Neural progenitor cell (in vitro differentiated cells): ENCODE data around the gene RDM1. TPM values are rescaled to one million over a fixed set of nuclear protein-coding genes. Genes with fewer than 3 reads are reported as not detected.

ENCODE experiments used
- DNase-seq: peaks from one replicate; pipeline ENCODE4 v3.0.0-alpha.2; 2016; ENCODE audit warnings: low spot score
- H2AFZ ChIP-seq: fragments of 200-600 bp; sonication (generic); replicated peaks from 2 replicates; pipeline ENCODE4 v1.6.1; 2016; ENCODE audit warnings: antibody characterized with exemption
- H3F3A ChIP-seq: fragments of 200-600 bp; sonication (generic); 2 replicates; pipeline ENCODE4 v1.6.1; 2016; ENCODE audit warnings: antibody characterized with exemption, low read depth
- H3K27ac ChIP-seq: fragments of 200-600 bp; sonication (generic); 2 replicates; pipeline ENCODE4 v1.5.1; 2016; ENCODE audit warnings: mild to moderate bottlenecking
- H3K27me3 ChIP-seq: fragments of 200-600 bp; sonication (generic); 2 replicates; pipeline ENCODE4 v1.6.1; 2016; ENCODE audit warnings: mild to moderate bottlenecking, moderate library complexity
- H3K36me3 ChIP-seq: fragments of 200-600 bp; sonication (generic); 2 replicates; pipeline ENCODE4 v1.5.1; 2016
- H3K4me1 ChIP-seq: fragments of 200-600 bp; sonication (generic); 2 replicates; pipeline ENCODE4 v1.6.1; 2016; ENCODE audit warnings: mixed run types
- H3K4me2 ChIP-seq: fragments of 200-600 bp; sonication (generic); 2 replicates; pipeline ENCODE4 v1.6.1; 2016
- H3K4me3 ChIP-seq: fragments of 200-600 bp; sonication (generic); 2 replicates; pipeline ENCODE4 v1.5.1; 2016
- H3K79me2 ChIP-seq: fragments of 200-600 bp; sonication (generic); 2 replicates; pipeline ENCODE4 v1.6.1; 2016; ENCODE audit warnings: low read depth
- H3K9ac ChIP-seq: fragments of 200-600 bp; sonication (generic); 2 replicates; pipeline ENCODE4 v1.6.1; 2016
- H3K9me3 ChIP-seq: fragments of 200-600 bp; sonication (generic); 2 replicates; pipeline ENCODE4 v1.5.1; 2016; ENCODE audit warnings: low read depth
- H4K20me1 ChIP-seq: fragments of 200-600 bp; sonication (generic); 2 replicates; pipeline ENCODE4 v1.6.1; 2016; ENCODE audit warnings: low read depth
- H3K27ac Mint-ChIP-seq: 3 replicates; pipeline ENCODE4 v1.8.0; 2021; ENCODE audit warnings: mixed read lengths
- H3K27me3 Mint-ChIP-seq: 2 replicates; pipeline ENCODE4 v1.8.0; 2022; ENCODE audit warnings: low read depth, mild to moderate bottlenecking, inconsistent platforms, moderate library complexity, mixed read lengths; ENCODE audit not compliant: insufficient read depth
- H3K36me3 Mint-ChIP-seq: 3 replicates; pipeline ENCODE4 v1.8.0; 2021; ENCODE audit warnings: mixed read lengths
- H3K4me1 Mint-ChIP-seq: 3 replicates; pipeline ENCODE4 v1.8.0; 2021; ENCODE audit warnings: mixed read lengths
- H3K4me3 Mint-ChIP-seq: 3 replicates; pipeline ENCODE4 v1.8.0; 2021; ENCODE audit warnings: mild to moderate bottlenecking, moderate library complexity, mixed read lengths
- H3K9me3 Mint-ChIP-seq: 3 replicates; pipeline ENCODE4 v1.8.0; 2020; ENCODE audit warnings: mixed read lengths
- EZH2 ChIP-seq: fragments of 200-600 bp; sonication (generic); IDR thresholded peaks from 2 replicates; pipeline ENCODE4 v1.6.1; 2017; ENCODE audit warnings: antibody characterized with exemption, mild to moderate bottlenecking, moderate library complexity
- EZH2phosphoT487 ChIP-seq: fragments of 200-600 bp; sonication (generic); IDR thresholded peaks from 2 replicates; pipeline ENCODE4 v1.6.1; 2017; ENCODE audit warnings: antibody characterized with exemption
- total RNA-seq: library from RNA; depleted of rRNA; stranded (reverse); fragments of >200 nt; gene quantifications from 2 replicates; pipeline ENCODE4 v1.2.3, GENCODE V29; 2015; ENCODE audit warnings: low replicate concordance
- TF ChIP-seq, protein P1 (sequence below): fragments of 200-600 bp; sonication (generic); IDR thresholded peaks from 2 replicates; pipeline ENCODE4 v1.5.1; 2017; ENCODE audit warnings: antibody characterized with exemption, mild to moderate bottlenecking

Gene RDM1
- total RNA-seq, 1 donor from 2014 or later: 28.8 TPM

DNA sequence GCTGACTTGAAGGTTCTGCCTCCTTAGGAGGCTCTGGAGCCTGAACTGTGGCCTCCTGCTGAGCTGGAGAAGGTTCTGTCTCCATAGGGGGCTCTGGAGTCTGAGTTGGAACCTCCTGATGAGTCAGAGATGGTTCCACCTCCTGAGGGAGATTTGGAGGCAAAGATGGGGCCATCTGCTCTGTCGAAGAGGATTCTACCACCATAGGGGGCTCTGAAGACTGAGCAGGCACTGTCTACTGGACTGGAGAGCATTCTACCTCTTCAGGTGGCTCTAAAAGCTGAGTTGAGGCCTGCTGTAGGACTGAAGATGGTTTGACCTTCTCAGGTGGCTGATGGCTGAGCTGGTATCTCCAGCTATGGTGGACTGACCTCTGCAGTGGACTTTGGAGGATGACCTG, 16.2 kb downstream of the RDM1 start:
- no peaks in the 10 kb centered on the region for H3K4me1 ChIP-seq
- Mint-ChIP-seq H3K9me3 (peaks cover 29% of the 10 kb centered on the region), H3K4me1 (peaks cover 11% of the 10 kb centered on the region), H3K4me3 (no peak overlapping the region), H3K27me3 (peaks cover 7% of the 10 kb centered on the region), H3K36me3 (peaks cover 5% of the 10 kb centered on the region), H3K27ac (no peak overlapping the region)
- TF ChIP-seq, protein P1, sequence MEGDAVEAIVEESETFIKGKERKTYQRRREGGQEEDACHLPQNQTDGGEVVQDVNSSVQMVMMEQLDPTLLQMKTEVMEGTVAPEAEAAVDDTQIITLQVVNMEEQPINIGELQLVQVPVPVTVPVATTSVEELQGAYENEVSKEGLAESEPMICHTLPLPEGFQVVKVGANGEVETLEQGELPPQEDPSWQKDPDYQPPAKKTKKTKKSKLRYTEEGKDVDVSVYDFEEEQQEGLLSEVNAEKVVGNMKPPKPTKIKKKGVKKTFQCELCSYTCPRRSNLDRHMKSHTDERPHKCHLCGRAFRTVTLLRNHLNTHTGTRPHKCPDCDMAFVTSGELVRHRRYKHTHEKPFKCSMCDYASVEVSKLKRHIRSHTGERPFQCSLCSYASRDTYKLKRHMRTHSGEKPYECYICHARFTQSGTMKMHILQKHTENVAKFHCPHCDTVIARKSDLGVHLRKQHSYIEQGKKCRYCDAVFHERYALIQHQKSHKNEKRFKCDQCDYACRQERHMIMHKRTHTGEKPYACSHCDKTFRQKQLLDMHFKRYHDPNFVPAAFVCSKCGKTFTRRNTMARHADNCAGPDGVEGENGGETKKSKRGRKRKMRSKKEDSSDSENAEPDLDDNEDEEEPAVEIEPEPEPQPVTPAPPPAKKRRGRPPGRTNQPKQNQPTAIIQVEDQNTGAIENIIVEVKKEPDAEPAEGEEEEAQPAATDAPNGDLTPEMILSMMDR: no peak
- TF ChIP-seq EZH2: no peak
- no peak for TF ChIP-seq EZH2phosphoT487
- H3K27me3 ChIP-seq: no peaks in the 10 kb centered on the region
- no peaks in the 10 kb centered on the region for H3K9me3 ChIP-seq
- no peak overlapping the region for H3K4me2 ChIP-seq
- H4K20me1 ChIP-seq: no peaks in the 10 kb centered on the region
- no peaks in the 10 kb centered on the region for H3K36me3 ChIP-seq
- H3K27ac ChIP-seq: no peak overlapping the region
- H3K9ac ChIP-seq: no peak overlapping the region
- H3K79me2 ChIP-seq: no peaks in the 10 kb centered on the region
- no peak for DNase-seq
- no peaks in the 10 kb centered on the region for H3F3A ChIP-seq
- no peak overlapping the region for H3K4me3 ChIP-seq
- H2AFZ ChIP-seq: no peak overlapping the region

DNA sequence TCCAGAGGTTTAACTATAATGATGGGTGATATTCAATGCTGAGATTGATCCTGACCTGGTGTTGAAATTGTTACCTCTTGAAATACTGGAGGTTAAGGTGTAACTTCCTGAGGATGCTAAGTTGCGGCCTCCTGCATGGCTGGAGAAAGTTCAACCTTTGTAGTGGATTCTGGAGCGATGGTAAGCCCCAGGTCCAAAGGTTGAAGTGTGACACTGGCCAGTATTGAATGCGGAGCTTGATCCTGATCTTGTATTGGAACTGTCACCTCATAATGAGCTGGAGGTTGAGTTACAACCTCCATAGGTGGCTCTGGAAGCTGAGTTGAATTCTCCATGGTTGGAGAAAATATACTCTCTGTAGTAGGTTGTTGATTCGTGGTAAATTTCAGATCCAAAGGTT, 17.0 kb downstream of the RDM1 start:
- H3K27ac Mint-ChIP-seq: no peak overlapping the region
- TF ChIP-seq, protein P1: no peak
- no peak for TF ChIP-seq EZH2
- no peak for TF ChIP-seq EZH2phosphoT487
- H3K4me1 ChIP-seq: no peaks in the 10 kb centered on the region
- DNase-seq: no peak
- no peaks in the 10 kb centered on the region for H4K20me1 ChIP-seq
- no peak overlapping the region for H3K27ac ChIP-seq
- no peak overlapping the region for H3K4me2 ChIP-seq
- peaks cover 5% of the 10 kb centered on the region for H3K36me3 Mint-ChIP-seq
- H3K27me3 Mint-ChIP-seq: peaks cover 7% of the 10 kb centered on the region
- H3K79me2 ChIP-seq: no peaks in the 10 kb centered on the region
- no peak overlapping the region for H2AFZ ChIP-seq
- H3K4me1 Mint-ChIP-seq: peaks cover 11% of the 10 kb centered on the region
- peaks cover 29% of the 10 kb centered on the region for H3K9me3 Mint-ChIP-seq
- H3K27me3 ChIP-seq: no peaks in the 10 kb centered on the region
- no peak overlapping the region for H3K9ac ChIP-seq
- no peaks in the 10 kb centered on the region for H3K9me3 ChIP-seq
- no peak overlapping the region for H3K4me3 Mint-ChIP-seq
- no peaks in the 10 kb centered on the region for H3K36me3 ChIP-seq
- H3K4me3 ChIP-seq: no peak overlapping the region
- H3F3A ChIP-seq: no peaks in the 10 kb centered on the region

DNA sequence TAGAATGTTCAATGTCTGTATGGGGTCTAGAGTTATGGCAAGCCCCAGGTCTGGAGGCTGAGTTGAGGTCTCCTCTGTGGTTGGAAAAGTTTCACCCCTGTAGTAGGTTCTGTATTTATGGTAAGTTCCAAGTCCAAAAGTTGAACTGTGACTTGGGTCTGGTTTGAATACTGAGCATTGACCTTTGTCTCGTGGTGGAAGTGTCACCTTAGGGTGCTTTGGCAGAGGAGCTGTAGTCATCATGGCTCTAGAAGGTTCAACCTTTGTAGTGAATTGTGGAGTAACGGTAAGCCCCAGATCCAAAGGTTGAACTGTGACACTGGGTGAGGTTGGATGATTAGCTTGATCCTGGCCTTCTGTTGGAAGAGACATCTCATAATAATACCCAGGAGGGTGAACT, 17.6 kb downstream of the RDM1 start:
- no peak overlapping the region for H3K9ac ChIP-seq
- Mint-ChIP-seq H3K4me1 (peaks cover 11% of the 10 kb centered on the region), H3K4me3 (no peak overlapping the region), H3K36me3 (peaks cover 2% of the 10 kb centered on the region), H3K27me3 (peaks cover 7% of the 10 kb centered on the region), H3K9me3 (peaks cover 23% of the 10 kb centered on the region), H3K27ac (no peak overlapping the region)
- H3K79me2 ChIP-seq: no peaks in the 10 kb centered on the region
- H3K4me1 ChIP-seq: no peaks in the 10 kb centered on the region
- H2AFZ ChIP-seq: no peak overlapping the region
- TF ChIP-seq EZH2: no peak
- no peak for TF ChIP-seq EZH2phosphoT487
- TF ChIP-seq, protein P1: no peak
- no peaks in the 10 kb centered on the region for H3K36me3 ChIP-seq
- H3K27ac ChIP-seq: no peak overlapping the region
- H3F3A ChIP-seq: no peaks in the 10 kb centered on the region
- H4K20me1 ChIP-seq: no peaks in the 10 kb centered on the region
- H3K4me3 ChIP-seq: no peak overlapping the region
- no peaks in the 10 kb centered on the region for H3K9me3 ChIP-seq
- DNase-seq: no peak
- no peaks in the 10 kb centered on the region for H3K27me3 ChIP-seq
- no peak overlapping the region for H3K4me2 ChIP-seq
